ENCODE results near the gene LYRM4.

DNA sequence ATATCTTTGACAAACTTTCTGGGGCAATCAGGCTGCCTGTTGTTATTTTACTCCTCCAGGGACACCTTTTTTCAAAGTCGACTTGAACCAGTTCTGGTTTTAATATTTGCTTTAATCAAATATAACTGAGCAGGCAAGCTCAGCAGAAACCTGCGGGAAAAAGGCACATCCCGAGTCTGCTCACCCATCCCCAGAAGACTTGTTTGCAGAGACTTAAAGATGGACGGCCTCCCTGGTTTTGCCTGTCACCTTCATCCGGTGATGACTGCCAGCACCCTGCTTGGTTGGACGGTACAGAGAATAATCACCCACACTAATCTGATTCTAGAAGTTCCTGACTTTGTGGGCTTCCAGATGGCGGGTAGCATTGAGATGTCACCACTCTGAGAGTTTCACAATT is 138.8 kb downstream of the LYRM4 start:
- TF ChIP-seq, protein P1, sequence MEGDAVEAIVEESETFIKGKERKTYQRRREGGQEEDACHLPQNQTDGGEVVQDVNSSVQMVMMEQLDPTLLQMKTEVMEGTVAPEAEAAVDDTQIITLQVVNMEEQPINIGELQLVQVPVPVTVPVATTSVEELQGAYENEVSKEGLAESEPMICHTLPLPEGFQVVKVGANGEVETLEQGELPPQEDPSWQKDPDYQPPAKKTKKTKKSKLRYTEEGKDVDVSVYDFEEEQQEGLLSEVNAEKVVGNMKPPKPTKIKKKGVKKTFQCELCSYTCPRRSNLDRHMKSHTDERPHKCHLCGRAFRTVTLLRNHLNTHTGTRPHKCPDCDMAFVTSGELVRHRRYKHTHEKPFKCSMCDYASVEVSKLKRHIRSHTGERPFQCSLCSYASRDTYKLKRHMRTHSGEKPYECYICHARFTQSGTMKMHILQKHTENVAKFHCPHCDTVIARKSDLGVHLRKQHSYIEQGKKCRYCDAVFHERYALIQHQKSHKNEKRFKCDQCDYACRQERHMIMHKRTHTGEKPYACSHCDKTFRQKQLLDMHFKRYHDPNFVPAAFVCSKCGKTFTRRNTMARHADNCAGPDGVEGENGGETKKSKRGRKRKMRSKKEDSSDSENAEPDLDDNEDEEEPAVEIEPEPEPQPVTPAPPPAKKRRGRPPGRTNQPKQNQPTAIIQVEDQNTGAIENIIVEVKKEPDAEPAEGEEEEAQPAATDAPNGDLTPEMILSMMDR (IDR thresholded peaks at IDR 0.05 in 4 of 5, conservative IDR thresholded peaks at IDR 0.05 in 1 of 5), result no peak
- TF ChIP-seq POLR2A (IDR thresholded peaks at IDR 0.05), result no peak

All from gastrocnemius medialis (tissue), 4 donors.